Sigmoid colon (tissue), 7 donors: Measurements from ENCODE around the gene GALNT18. TPM values are rescaled to one million over a fixed set of nuclear protein-coding genes. Genes with fewer than 3 reads are reported as not detected.

Experiments used
- DNase-seq: peaks from one replicate; pipeline ENCODE4 v3.0.0-alpha.2; 2019
- H3K27ac ChIP-seq, 4 donors: fragments of 200-600 bp; sonication (generic); one replicate each; pipeline ENCODE4 v1.5.1; 2016 to 2019; ENCODE audit warnings: mild to moderate bottlenecking in 1 of 4
- H3K27me3 ChIP-seq, 3 donors: fragments of 200-600 bp; sonication (generic); one replicate each; pipeline ENCODE4 v1.5.1; 2019; ENCODE audit warnings: mild to moderate bottlenecking in 1 of 3
- H3K36me3 ChIP-seq, 4 donors: fragments of 200-600 bp; sonication (generic); one replicate each; pipeline ENCODE4 v1.5.1; 2016 to 2019
- H3K4me1 ChIP-seq, 4 donors: fragments of 200-600 bp; sonication (generic); one replicate each; pipeline ENCODE4 v1.5.1; 2017 to 2019
- H3K4me3 ChIP-seq, 4 donors: fragments of 200-600 bp; sonication (generic); one replicate each; pipeline ENCODE4 v1.5.1; 2017 to 2019; ENCODE audit warnings: mild to moderate bottlenecking in 2 of 4, moderate library complexity in 1 of 4
- H3K9me3 ChIP-seq, 4 donors: fragments of 200-600 bp in 3 of 4; sonication (generic) in 3 of 4; one replicate each; pipeline versions ENCODE4 v1.5.1 to v1.6.1; 2013 to 2019
- CTCF ChIP-seq, 4 experiments: fragments of 450-650 bp in 3 of 4; fragments of 200-600 bp in 1 of 4; IDR thresholded peaks; one replicate each; pipeline ENCODE4 v1.5.1; 2016 to 2019; ENCODE audit warnings: antibody characterized with exemption in 4 of 4, mild to moderate bottlenecking in 3 of 4, moderate library complexity in 2 of 4
- EP300 ChIP-seq, 4 donors: sonication (generic); formaldehyde crosslinking; IDR thresholded peaks; one replicate each; pipeline ENCODE4 v1.6.1; 2017; ENCODE audit warnings: antibody characterized with exemption in 4 of 4
- POLR2A ChIP-seq, 2 donors: fragments of 450-650 bp; IDR thresholded peaks; one replicate each; pipeline ENCODE4 v1.6.1; 2016; ENCODE audit warnings: antibody characterized with exemption in 2 of 2, mild to moderate bottlenecking in 2 of 2, moderate library complexity in 2 of 2
- POLR2AphosphoS5 ChIP-seq, 4 donors: sonication (generic); formaldehyde crosslinking; IDR thresholded peaks; one replicate each; pipeline ENCODE4 v1.6.1; 2017; ENCODE audit warnings: antibody characterized with exemption in 4 of 4
- WGBS, 2 donors: extraction: QIAGEN DNeasy Blood & Tissue Kit; methylation state at CpG; one replicate each; pipeline ENCODE4 v1.1.7; 2013; 5-methylcytosine and 5-hydroxymethylcytosine counted together
- intact Hi-C: fragments of 100-400 bp; cut with DNase I; formaldehyde crosslinking; loops from one replicate; pipeline ENCODE4 v1.15.1; 2023
- polyA plus RNA-seq, 3 donors: library from polyadenylated mRNA; stranded (reverse); fragments of 200-250 nt; gene quantifications; one replicate each; pipeline ENCODE4 v1.2.3, GENCODE V29; 2013
- total RNA-seq, 4 donors: library from RNA; depleted of rRNA; stranded (reverse); fragments of >200 nt; gene quantifications; one replicate each; pipeline ENCODE4 v1.1.0, GENCODE V29; 2016
- donor health status: healthy with polysubstance abuse.
- donor health status: Bipolar disorder and iron deficiency.
- donor health status: healthy.

GALNT18 gene
- total and polyA plus RNA-seq, 7 donors: 0.92 to 48.6 (median 34.9) TPM

GRCh38 chr11:11394241-11394640, 227.6 kb downstream of the GALNT18 start:
- no peaks in the 10 kb centered on the region for H3K36me3 ChIP-seq
- no peak for DNase-seq
- H3K4me1 ChIP-seq: peaks cover 0 to 39% (median 26%) of the 10 kb centered on the region in 4 donors
- intact Hi-C loops: no loop called here
- no peak for TF ChIP-seq POLR2A (IDR thresholded peaks at IDR 0.05)
- TF ChIP-seq POLR2AphosphoS5 (IDR thresholded peaks at IDR 0.05): no peak
- no peak for TF ChIP-seq CTCF (IDR thresholded peaks at IDR 0.05)
- TF ChIP-seq EP300 (IDR thresholded peaks at IDR 0.05): no peak
- H3K9me3 ChIP-seq: no peaks in the 10 kb centered on the region
- H3K27ac ChIP-seq: no peak overlapping the region
- H3K4me3 ChIP-seq: no peak overlapping the region
- H3K27me3 ChIP-seq: no peaks in the 10 kb centered on the region

DNA sequence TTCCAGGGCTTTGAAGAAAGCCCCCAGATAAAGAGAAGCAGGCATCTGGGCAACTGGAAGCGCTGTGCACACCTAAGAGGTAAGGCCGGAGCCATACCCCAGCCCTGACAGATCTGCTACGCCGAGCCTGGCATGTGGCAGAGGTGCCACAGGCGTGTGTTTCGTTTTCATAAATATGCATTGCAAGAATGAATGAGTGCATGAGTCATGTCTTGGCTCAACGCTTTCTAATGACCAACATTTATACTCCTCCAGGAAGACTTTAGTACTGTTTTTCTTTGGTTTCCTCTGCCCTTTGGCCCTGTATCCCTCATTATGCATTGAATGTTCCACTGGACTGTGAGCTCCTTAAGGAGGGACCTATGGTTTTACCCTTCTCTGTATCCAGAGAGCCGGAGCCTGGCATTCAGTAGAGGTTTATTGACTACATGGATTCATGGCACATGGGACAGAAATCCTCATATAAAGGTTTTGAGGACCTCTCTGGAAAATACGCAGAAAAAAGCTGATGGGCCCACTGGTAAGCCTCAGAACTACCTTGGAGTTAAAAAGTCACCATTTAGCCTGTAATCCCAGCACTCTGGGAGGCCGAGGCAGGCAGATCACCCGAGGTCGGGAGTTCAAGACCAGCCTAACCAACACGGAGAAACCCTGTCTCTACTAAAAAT, 229.9 kb downstream of the GALNT18 start:
- no peaks in the 10 kb centered on the region for H3K9me3 ChIP-seq
- intact Hi-C loops: no loop called here
- no peaks in the 10 kb centered on the region for H3K27me3 ChIP-seq
- H3K4me1 ChIP-seq: peaks cover 0 to 43% (median 27%) of the 10 kb centered on the region in 4 donors
- H3K27ac ChIP-seq: peak overlapping the region in 3 of 4 donors; percentile 24 to 63 (median 32)
- TF ChIP-seq POLR2AphosphoS5 (IDR thresholded peaks at IDR 0.05) (peak in 1 of 4 donors; percentile 29), EP300 (IDR thresholded peaks at IDR 0.05) (no peak), POLR2A (IDR thresholded peaks at IDR 0.05) (no peak)
- no peak overlapping the region for H3K4me3 ChIP-seq
- DNase-seq: no peak
- H3K36me3 ChIP-seq: no peaks in the 10 kb centered on the region
- 47 to 74% methylated on average over 13 of the region's 13 CpGs for WGBS, 2 donors

DNA sequence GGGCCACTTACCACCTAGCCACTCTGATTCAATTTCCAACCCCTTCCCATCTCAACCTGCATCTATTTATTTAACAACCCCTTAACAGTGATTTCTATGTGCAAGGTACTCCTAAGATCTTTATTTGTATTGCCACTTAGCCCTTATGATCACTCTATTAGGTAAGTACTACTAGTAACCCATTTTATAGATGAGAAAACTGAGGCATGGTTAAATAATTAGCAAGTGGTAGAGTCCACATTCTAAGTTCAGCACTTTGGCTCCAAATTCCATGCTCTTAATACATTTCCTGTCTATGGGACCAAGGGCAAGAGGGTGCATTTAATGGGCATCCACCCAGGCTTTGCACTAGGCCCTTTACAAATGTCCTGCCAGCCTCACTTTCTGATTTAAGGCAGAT, 230.6 kb downstream of the GALNT18 start:
- no peak for TF ChIP-seq EP300 (IDR thresholded peaks at IDR 0.05)
- no peak for DNase-seq
- H3K9me3 ChIP-seq: no peaks in the 10 kb centered on the region
- H3K27ac ChIP-seq: peak overlapping the region in 1 of 4 donors; percentile 63
- no peak overlapping the region for H3K4me3 ChIP-seq
- H3K4me1 ChIP-seq: peaks cover 0 to 35% (median 19%) of the 10 kb centered on the region in 4 donors
- no peaks in the 10 kb centered on the region for H3K27me3 ChIP-seq
- intact Hi-C loops: no loop called here
- H3K36me3 ChIP-seq: no peaks in the 10 kb centered on the region

DNA sequence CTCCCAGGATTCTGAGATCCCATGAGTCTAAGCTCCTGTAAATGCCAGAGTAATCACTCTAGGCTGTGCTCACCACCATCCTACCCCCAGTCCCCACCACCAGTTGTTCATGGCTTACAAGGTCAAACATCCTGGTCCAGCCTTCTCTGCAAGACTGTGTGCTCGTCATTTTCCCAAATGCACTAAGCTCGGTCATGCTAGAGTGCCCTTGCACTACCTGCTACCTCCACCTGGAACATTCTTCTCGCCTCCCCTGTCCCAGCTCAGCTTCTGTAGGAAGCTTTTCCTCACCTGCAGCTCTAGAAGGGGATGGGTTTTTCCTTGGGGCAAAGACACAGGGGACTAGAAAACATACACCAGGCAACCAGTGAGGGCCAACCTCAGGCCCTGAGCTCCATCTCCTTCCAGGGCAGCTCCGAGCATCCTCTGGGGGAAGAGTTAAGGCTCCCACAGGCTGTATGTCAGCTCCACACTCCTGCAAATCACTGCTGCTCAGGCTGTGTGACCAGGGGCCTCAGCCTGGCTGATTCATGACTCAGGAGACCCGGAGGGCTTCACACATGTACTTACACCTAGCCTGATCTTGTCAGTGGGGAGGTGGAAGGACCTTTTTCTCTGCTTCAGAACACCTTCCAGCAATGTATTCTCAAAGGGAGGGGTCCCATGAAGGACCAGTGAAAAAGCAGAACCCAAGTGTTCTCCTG, 231.6 kb downstream of the GALNT18 start:
- WGBS, 2 donors: 88 to 93% methylated on average over 5 of the region's 5 CpGs
- Histone ChIP-seq H3K9me3 (no peaks in the 10 kb centered on the region), H3K4me3 (no peak overlapping the region), H3K4me1 (peaks cover 0 to 33% (median 15%) of the 10 kb centered on the region in 4 donors), H3K36me3 (no peaks in the 10 kb centered on the region), H3K27me3 (no peaks in the 10 kb centered on the region), H3K27ac (no peak overlapping the region)
- TF ChIP-seq POLR2A (IDR thresholded peaks at IDR 0.05) (no peak), POLR2AphosphoS5 (IDR thresholded peaks at IDR 0.05) (no peak), EP300 (IDR thresholded peaks at IDR 0.05) (no peak), CTCF (IDR thresholded peaks at IDR 0.05) (no peak)
- no peak for DNase-seq
- intact Hi-C loops: no loop called here

- Histone ChIP-seq H3K27ac (no peak overlapping the region), H3K27me3 (no peaks in the 10 kb centered on the region), H3K36me3 (no peaks in the 10 kb centered on the region), H3K4me3 (no peak overlapping the region), H3K4me1 (peaks cover 0 to 39% (median 15%) of the 10 kb centered on the region in 4 donors), H3K9me3 (no peaks in the 10 kb centered on the region)
- no peak for DNase-seq
- intact Hi-C loops: no loop called here
- WGBS, 2 donors: 32 to 69% methylated on average over 4 of the region's 4 CpGs
- TF ChIP-seq POLR2A (IDR thresholded peaks at IDR 0.05) (no peak), POLR2AphosphoS5 (IDR thresholded peaks at IDR 0.05) (no peak), CTCF (IDR thresholded peaks at IDR 0.05) (no peak), EP300 (IDR thresholded peaks at IDR 0.05) (no peak)
These were observed 232.6 kb downstream of the GALNT18 start for GRCh38 chr11:11389238-11389637.
